ENCODE results near the gene NEK2. TPM values are rescaled to one million over a fixed set of nuclear protein-coding genes. Genes with fewer than 3 reads are reported as not detected.

The NEK2 gene
- polyA plus RNA-seq, 1 experiment = 8.8 TPM

DNA sequence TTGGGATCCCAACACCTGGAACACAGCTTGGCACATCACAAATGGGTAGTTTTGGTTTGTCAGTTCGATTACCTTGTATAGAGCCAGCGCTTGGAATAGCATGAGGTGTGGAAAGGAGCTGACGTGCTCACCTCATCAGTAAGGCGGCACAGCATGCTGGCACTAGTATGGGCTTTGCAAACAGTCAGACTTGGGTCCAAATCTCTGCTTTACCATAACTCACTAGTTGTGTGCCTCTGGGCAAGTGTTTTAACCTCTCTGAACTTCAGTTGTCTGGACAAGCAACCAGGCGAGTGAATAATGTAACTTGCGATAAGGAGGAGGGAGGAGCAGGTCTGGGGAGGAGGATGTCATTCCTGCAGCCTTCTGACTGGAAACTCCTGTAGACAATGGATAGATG lies 26.3 kb upstream of the NEK2 start:
- Histone ChIP-seq H3K4me3 (ENCODE audit: low read depth, low read length) (no peak overlapping the region), H3K27me3 (ENCODE audit: control insufficient read depth, insufficient read depth, low read length) (peaks cover 25% of the 10 kb centered on the region), H3K9me3 (ENCODE audit: control insufficient read depth, insufficient read depth, low read length) (no peaks in the 10 kb centered on the region), H3K27ac (ENCODE audit: low read depth, low read length) (no peak overlapping the region)
- ChIA-PET CTCF (interaction anchor here (0.9 to 1.4 kb wide), 2 partner anchors 21 to 333 kb away, joined by 5 to 6 read pairs; partner anchors contain the start of gene INTS7), POLR2A (no interaction called here)
- DNase-seq (ENCODE audit: low read depth, low spot score) = no peak
- TF ChIP-seq, protein P1, sequence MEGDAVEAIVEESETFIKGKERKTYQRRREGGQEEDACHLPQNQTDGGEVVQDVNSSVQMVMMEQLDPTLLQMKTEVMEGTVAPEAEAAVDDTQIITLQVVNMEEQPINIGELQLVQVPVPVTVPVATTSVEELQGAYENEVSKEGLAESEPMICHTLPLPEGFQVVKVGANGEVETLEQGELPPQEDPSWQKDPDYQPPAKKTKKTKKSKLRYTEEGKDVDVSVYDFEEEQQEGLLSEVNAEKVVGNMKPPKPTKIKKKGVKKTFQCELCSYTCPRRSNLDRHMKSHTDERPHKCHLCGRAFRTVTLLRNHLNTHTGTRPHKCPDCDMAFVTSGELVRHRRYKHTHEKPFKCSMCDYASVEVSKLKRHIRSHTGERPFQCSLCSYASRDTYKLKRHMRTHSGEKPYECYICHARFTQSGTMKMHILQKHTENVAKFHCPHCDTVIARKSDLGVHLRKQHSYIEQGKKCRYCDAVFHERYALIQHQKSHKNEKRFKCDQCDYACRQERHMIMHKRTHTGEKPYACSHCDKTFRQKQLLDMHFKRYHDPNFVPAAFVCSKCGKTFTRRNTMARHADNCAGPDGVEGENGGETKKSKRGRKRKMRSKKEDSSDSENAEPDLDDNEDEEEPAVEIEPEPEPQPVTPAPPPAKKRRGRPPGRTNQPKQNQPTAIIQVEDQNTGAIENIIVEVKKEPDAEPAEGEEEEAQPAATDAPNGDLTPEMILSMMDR (IDR thresholded peaks at IDR 0.05; ENCODE audit: low read depth, low read length) = no peak

DNA sequence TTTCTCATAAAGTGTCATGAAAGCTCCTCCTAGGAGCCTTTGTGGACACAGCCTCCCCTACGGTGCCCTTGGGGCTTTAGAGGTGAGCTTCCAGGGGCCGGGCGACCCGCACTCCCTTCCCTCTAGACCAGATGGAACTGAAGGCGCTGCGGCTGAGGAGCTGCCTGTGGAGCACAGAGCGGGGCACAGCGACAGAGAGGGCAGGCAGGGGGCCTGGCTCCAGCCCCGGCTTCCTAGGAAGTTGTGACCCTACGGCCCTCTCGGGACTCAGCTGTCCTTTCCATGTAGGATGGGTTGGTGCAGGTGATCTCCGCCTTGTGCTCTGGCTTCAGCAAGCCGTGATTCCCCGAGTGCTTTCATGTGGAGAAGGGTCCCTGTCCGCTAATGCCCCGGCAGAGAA lies 23.6 kb upstream of the NEK2 start:
- DNase-seq (ENCODE audit: low read depth, low spot score) = no peak
- Histone ChIP-seq H3K9me3 (ENCODE audit: control insufficient read depth, insufficient read depth, low read length) (no peaks in the 10 kb centered on the region; the same call in 1 of the 2 replicates), H3K4me3 (ENCODE audit: low read depth, low read length) (no peak overlapping the region), H3K27me3 (ENCODE audit: control insufficient read depth, insufficient read depth, low read length) (peaks cover 30% of the 10 kb centered on the region), H3K27ac (ENCODE audit: low read depth, low read length) (no peak overlapping the region)
- CTCF ChIA-PET = interaction anchor here (0.6 to 6.2 kb wide), 46 partner anchors 9 to 757 kb away, joined by 3 to 98 read pairs (median 7); partner anchors contain the start of genes DTL and INTS7
- POLR2A ChIA-PET = interaction anchor here (0.9 kb wide), 1 partner anchor 11 kb away, joined by 4 read pairs; no protein-coding TSS in a partner anchor
- TF ChIP-seq, protein P1 (IDR thresholded peaks at IDR 0.05; ENCODE audit: low read depth, low read length) = no peak

DNA sequence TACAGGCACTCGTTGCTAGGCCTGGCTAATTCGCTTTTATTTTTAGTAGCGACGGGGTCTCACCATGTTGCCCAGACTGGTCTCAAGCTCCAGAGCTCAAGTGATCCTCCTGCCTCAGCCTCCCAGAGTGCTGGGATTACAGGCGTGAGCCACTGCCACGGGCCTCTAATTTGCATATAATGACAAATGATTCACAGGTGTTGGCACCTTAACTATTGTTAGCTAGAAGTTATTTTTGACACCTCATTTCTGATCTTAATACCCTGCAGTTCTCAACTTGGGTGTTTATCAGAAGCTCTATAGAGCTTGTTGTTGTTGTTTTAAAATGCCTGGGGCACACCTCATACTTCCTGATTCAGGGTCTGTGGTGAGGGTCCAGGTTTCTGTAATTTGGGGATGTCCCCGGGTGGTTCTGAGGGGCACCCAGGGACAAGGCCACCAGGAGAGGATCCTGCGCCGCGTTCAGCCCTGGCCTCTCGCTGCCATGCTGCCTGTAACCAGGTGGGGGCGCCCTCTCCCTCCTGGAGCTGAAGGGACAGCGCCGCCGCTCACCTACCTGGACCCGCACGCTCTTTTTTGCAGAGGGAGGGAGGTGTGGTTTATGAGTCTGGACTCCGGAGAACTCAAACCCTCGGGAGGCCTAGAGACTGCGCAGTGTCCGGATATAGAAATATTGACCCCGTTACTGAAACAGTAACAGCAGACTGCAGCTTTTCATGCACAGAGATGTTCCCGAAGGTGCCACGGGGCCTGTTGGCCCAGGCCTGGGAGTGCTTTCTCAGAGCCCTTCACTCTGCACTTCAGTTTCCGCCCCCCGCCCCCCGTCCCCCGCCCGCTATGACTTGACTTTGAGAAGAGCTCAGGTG lies 23.0 kb upstream of the NEK2 start:
- peak; percentile 7 for DNase-seq (ENCODE audit: low read depth, low spot score)
- CTCF ChIA-PET = interaction anchor here (0.5 to 6.2 kb wide), 83 partner anchors 8 to 757 kb away, joined by 3 to 98 read pairs (median 4); partner anchors contain the start of genes DTL and INTS7
- TF ChIP-seq, protein P1 (IDR thresholded peaks at IDR 0.05; ENCODE audit: low read depth, low read length) = peak; percentile 95
- Histone ChIP-seq H3K4me3 (ENCODE audit: low read depth, low read length) (peak overlapping the region; percentile 29; the same call in 1 of the 2 replicates), H3K27me3 (ENCODE audit: control insufficient read depth, insufficient read depth, low read length) (peaks cover 27% of the 10 kb centered on the region), H3K27ac (ENCODE audit: low read depth, low read length) (no peak overlapping the region), H3K9me3 (ENCODE audit: control insufficient read depth, insufficient read depth, low read length) (no peaks in the 10 kb centered on the region; the same call in 1 of the 2 replicates)
- POLR2A ChIA-PET = interaction anchor here (0.6 to 0.9 kb wide), 2 partner anchors 12 to 43 kb away, joined by 3 to 4 read pairs; no protein-coding TSS in a partner anchor

DNA sequence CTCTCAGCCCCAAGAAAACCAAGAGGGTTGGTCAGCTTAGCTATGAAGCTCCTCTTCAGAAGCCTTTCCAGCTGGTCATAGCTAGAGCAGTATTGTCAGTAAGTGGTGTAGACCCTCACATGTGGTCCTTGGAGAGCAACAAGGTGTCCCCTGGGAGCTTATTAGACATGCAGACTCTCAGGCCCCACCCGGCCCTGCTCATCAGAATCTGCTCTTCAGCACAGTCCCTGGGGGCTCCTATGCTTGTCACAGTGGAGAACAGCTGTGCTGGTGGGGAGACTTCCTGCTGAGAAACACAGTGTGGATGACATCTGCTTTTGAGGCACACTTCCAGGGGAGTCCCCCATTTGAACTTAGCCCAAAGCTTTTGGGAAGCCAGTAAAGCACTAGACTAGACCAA lies 21.9 kb upstream of the NEK2 start:
- TF ChIP-seq, protein P1 (IDR thresholded peaks at IDR 0.05; ENCODE audit: low read depth, low read length) = no peak
- ChIA-PET CTCF (interaction anchor here (0.9 to 6.2 kb wide), 12 partner anchors 12 to 758 kb away, joined by 3 to 98 read pairs (median 18); partner anchors contain the start of genes DTL and INTS7), POLR2A (no interaction called here)
- peaks cover 21% of the 10 kb centered on the region for H3K27me3 ChIP-seq (ENCODE audit: control insufficient read depth, insufficient read depth, low read length)
- H3K4me3 ChIP-seq (ENCODE audit: low read depth, low read length) = no peak overlapping the region
- H3K9me3 ChIP-seq (ENCODE audit: control insufficient read depth, insufficient read depth, low read length) = no peaks in the 10 kb centered on the region; the same call in 1 of the 2 replicates
- DNase-seq (ENCODE audit: low read depth, low spot score) = no peak
- H3K27ac ChIP-seq (ENCODE audit: low read depth, low read length) = no peak overlapping the region

Data from AG04450 (cell line).